Fibroblast of upper back skin (primary cell): ENCODE results near the gene BNIP2.
A peak's percentile ranks its signal among the peaks of the same experiment; 100 is the strongest.
"Not testable (repeated sequence)": the region's sequence is repeated elsewhere in the genome, so short reads cannot be mapped to it uniquely, and the experiment has no call there.

Experiments
- DNase-seq: peaks from one replicate; pipeline ENCODE4 v3.0.0-alpha.2; 2013

Gene BNIP2, protein sequence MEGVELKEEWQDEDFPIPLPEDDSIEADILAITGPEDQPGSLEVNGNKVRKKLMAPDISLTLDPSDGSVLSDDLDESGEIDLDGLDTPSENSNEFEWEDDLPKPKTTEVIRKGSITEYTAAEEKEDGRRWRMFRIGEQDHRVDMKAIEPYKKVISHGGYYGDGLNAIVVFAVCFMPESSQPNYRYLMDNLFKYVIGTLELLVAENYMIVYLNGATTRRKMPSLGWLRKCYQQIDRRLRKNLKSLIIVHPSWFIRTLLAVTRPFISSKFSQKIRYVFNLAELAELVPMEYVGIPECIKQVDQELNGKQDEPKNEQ

DNA sequence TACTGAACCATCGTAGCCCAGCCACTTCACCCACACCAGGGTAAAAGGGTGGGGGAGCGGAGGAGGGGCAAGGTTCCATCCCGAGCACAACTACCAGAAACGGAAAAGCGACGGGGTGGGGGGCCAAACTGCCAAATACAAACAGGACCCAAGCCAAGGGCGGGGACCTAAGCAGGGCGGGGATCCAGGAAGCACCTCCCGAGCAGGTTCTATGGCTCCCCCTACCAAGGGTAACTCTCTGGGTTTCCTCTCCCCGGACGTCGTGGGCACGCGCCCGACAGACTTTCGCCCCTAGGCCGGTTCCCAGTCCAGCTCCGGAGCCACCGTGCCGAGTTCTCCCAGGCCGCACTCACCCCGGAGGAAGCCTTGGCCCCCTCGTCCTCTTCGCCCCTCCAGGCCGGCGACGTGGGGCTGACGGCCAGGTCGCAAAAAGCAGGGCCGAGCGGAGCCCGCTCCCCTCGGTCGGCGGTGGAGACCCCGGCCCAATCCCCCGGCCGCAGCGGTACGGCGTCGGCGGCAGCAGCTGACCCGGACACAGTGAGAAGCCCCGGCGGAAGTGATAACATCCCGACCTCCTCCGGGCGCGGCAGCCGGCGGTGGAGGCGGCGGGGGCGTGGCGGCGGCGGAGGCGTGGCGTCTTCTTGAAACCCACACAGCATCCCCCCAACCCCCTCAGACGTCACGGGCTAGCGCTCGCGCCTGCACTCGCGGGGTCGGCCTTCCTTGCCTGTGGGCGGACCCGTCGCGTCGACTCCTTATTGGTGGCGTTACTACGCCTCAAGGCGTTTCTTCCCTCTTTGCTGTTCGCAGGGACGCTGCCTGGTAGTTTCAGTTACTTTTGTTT lies at the start of gene BNIP2:
Gene BNIP2, minus strand, starts transcription at position 539 of the 844 bp plus-strand sequence. CDS start 6,863 bp downstream, outside the sequence.
- DNase-seq = peak; percentile 98

DNA sequence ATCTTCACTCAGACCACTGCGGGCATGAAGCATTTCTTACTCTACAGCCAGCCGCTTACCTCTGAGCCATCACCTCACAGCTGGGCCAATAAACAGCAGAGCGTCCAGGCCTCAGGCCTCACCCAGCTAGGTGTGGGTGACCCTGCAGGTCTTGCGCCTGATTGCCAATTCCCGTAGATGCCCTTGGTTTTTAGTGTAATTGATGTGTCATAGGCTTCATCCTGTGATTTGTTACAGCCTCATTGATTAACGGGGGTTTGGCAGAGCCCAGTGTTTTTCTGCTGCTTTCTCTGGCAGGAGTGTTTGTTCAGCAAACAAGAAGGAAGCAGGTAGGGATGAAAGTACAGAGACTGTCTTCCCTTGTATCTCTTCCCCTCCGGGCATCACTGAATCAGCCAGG lies 49.6 kb upstream of the BNIP2 start:
- no peak for DNase-seq

GRCh38 chr15:59736181-59736580 lies 47.1 kb upstream of the BNIP2 start:
- DNase-seq = no peak

- DNase-seq = no peak
Observed at GRCh38 chr15:59725151-59725486, 36.0 kb upstream of the BNIP2 start.

- DNase-seq = no peak
Observed at GRCh38 chr15:59723687-59724346, 34.7 kb upstream of the BNIP2 start.

DNA sequence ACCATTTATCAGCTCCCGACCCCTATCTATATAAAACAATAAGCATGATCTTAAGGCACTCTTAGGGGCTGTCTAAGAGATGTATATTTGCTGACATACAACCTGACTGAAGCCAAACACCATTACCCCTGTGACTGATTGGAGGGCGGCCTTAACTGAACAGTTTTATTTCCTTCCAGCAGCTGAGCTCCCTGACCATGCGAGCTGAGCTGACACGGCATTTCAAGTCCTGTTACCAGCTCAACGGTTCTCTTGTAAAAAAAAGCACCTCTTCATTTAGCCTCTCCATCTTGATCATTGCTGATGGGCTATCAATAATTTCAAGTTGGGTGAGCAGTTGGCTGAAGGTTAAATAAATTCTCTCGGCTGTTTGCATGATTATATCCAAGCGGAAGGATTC lies 33.4 kb upstream of the BNIP2 start:
- DNase-seq = no peak

- no peak for DNase-seq
Observed at GRCh38 chr15:59722037-59722436, 32.9 kb upstream of the BNIP2 start.

DNA sequence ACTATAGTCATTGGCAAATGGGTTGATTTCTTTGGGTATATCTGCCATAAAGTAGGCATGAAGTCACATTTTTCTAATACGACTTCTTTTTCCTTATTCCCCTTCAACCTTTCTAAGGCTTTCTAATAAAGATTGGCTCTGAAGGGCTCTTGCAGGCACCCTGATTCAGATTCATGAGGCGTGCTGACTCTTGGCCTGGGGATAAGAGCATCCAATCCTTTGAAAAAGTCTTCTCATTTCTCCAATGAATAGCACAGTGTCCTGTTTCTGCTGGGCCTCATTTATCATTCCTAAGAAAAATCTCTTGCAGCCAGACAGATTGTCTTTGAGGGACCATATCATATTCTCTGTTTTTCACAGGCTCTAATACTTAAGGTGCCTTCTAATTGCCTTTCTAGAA lies 32.3 kb upstream of the BNIP2 start:
- no peak for DNase-seq

GRCh38 chr15:59713177-59713576 lies 24.1 kb upstream of the BNIP2 start:
- no peak for DNase-seq

GRCh38 chr15:59711451-59712243 lies 22.5 kb upstream of the BNIP2 start:
- DNase-seq = no peak

GRCh38 chr15:59707619-59708018 lies 18.5 kb upstream of the BNIP2 start:
- DNase-seq = no peak

DNA sequence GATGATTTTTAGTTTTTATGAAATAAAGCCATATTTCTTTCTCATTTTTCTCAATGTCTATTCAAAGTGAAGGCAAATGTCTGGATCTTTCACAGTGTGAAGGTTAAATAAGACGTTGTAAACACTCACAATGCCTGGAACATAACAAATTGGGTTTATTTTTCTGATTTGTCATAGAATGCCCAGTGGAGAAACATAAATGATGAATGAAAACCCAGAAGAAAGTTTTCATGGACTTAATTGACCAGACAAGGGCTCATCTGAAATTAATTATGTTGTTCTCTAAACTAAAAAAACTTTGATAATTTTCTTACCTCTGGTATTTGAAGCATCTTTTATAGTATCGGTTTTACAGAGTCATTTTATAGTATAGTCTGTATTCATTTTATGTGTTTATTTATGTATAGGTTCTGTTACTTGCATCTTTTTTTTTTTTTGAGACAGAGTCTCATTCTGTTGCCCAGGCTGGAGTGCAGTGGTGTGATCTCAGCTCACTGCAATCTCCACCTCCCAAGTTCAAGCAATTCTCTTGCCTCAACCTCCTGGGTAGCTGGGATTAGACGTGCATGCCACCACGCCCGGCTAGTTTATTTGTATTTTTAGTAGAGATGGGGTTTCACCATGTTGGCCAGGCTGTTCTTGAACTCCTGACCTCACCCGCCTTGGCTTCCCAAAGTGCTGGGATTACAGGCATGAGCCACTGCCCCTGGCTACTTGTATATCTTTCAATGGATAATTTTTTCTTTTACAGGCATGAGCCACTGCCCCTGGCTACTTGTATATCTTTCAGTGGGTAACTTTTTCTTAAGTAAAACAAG lies 15.1 kb upstream of the BNIP2 start:
- no peak for DNase-seq

DNA sequence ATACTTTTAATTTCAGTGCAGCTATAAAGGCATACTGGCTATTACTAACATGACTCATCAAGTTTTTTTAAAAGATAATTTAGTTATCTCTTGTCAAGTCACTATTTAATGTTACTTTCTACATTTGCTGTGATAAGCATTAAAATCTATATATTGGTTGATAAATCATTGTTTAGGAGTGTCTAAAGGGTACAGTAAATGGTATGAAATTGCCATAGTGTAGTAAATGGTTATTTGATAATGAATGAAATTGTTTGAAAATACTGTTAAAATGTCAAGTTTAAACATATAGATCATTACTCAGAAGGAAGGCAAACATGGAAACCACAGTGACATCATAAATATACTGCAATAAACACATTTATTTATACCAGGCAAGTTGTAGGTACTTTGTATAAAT lies 13.2 kb upstream of the BNIP2 start:
- no peak for DNase-seq

- no peak for DNase-seq
Observed at GRCh38 chr15:59701880-59702279, 12.8 kb upstream of the BNIP2 start.

GRCh38 chr15:59699810-59700431 lies 10.8 kb upstream of the BNIP2 start:
- peak; percentile 39 for DNase-seq

DNA sequence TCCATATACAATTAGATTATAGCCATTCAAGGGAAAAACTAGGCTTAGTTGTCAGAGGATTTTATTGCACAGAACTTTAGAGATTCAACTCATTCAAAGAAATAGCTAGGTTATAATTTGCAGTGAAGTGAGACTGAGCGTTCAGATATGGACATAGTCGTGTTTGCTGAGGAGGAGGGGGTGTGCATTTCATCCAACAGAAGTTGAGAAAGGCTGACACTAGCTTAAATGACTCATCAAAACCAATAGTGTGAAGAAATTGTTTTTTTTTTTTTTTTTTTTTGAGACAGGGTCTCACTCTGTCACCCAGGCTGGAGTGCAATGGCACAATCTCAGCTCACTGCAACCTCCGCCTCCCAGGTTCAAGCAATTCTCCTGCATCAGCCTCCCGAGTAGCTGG lies 8.9 kb upstream of the BNIP2 start:
- not testable (repeated sequence) for DNase-seq

- DNase-seq = no peak
Observed at GRCh38 chr15:59696332-59696731, 7.2 kb upstream of the BNIP2 start.

DNA sequence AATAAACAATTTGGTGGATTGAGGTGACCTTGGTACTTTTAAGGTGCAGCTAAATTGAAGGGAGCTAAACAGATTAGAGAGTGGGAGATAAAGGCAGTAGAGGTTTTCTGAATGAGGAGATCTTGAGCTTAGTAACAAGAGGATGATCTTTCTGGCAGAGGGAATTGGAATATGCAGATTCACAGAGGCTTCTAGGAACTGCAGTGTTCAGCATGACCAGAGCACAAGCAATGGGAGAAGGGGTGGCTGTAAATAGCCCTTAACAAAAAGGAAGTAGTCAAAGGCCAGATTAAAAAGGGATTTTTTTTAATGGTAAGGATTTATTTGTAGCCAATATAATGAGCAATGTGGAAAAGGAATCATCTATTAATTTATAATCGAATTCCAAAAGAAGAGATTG lies 5.7 kb upstream of the BNIP2 start:
- no peak for DNase-seq

GRCh38 chr15:59691194-59691805 lies 2.2 kb upstream of the BNIP2 start:
- peak; percentile 56 for DNase-seq

- DNase-seq = peak; percentile 34
Observed at GRCh38 chr15:59689626-59690236, 611 bp upstream of the BNIP2 start.

DNA sequence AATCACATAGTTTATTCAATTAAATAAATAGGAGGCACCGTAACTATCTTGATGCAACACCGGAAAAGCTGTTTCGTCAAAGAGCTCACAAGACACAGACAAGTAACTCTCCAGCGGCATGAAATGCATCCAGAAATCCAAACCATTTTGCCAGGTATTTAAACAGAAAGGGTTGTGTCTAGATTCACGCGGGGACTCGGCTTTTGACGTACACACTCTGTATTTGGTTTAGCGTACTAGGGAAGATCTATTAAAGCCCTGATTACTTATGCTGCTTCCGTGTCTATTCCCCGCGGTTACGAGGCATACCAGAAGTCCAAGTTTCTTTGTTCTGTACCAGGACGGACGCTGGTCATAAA lies 718 bp downstream of the BNIP2 start:
- DNase-seq = peak; percentile 51
